SK-N-DZ (cell line): ENCODE measurements around the gene ACOT8.
"Not testable (repeated sequence)": the region's sequence is repeated elsewhere in the genome, so short reads cannot be mapped to it uniquely, and the experiment has no call there.

ENCODE experiments used
- DNase-seq: peaks from one replicate; pipeline ENCODE4 v3.0.0-alpha.2; 2015; ENCODE audit warnings: low spot score

ACOT8 gene

GRCh38 chr20:45887346-45887715, 30.1 kb upstream of the ACOT8 start, which contains the start of gene SPATA25:
SPATA25 (minus strand) TSS chr20:45887622; CDS start chr20:45887590, 32 bp downstream.
- DNase-seq, result no peak

- DNase-seq, result no peak
These were observed 29.6 kb upstream of the ACOT8 start for GRCh38 chr20:45886590-45887345.

- no peak for DNase-seq
These were observed 25.9 kb upstream of the ACOT8 start for GRCh38 chr20:45883100-45883469.

- DNase-seq, result no peak
These were observed 25.4 kb upstream of the ACOT8 start for GRCh38 chr20:45882469-45883099.

- peak; percentile 100 for DNase-seq
These were observed 24.0 kb upstream of the ACOT8 start, which contains the start of gene ZSWIM1 for GRCh38 chr20:45880988-45881788. ZSWIM1 (plus strand) TSS chr20:45881227; CDS start chr20:45882593, 1,366 bp downstream.

- DNase-seq, result no peak
These were observed 21.0 kb upstream of the ACOT8 start for GRCh38 chr20:45878076-45878761.

- DNase-seq, result no peak
These were observed 17.4 kb upstream of the ACOT8 start for GRCh38 chr20:45874576-45874975.

- not testable (repeated sequence) for DNase-seq
These were observed 16.9 kb upstream of the ACOT8 start for GRCh38 chr20:45874104-45874481.

GRCh38 chr20:45873409-45874103, 16.4 kb upstream of the ACOT8 start:
- DNase-seq, result no peak

- DNase-seq, result no peak
These were observed 15.4 kb upstream of the ACOT8 start for GRCh38 chr20:45872626-45873025.

GRCh38 chr20:45867819-45868176, 10.6 kb upstream of the ACOT8 start:
- no peak for DNase-seq

GRCh38 chr20:45867136-45867818, 10.1 kb upstream of the ACOT8 start:
- no peak for DNase-seq

GRCh38 chr20:45866454-45866853, 9.3 kb upstream of the ACOT8 start:
- no peak for DNase-seq

GRCh38 chr20:45863543-45864470, 6.6 kb upstream of the ACOT8 start:
- no peak for DNase-seq

GRCh38 chr20:45861221-45862075, 4.3 kb upstream of the ACOT8 start:
- DNase-seq, result no peak

- DNase-seq, result no peak
These were observed 3.5 kb upstream of the ACOT8 start for GRCh38 chr20:45860560-45861220.

GRCh38 chr20:45859916-45860315, 2.7 kb upstream of the ACOT8 start:
- no peak for DNase-seq

GRCh38 chr20:45857882-45858216, 657 bp upstream of the ACOT8 start:
- DNase-seq, result no peak
